Adipose tissue (tissue), 3 donors: ENCODE data around the gene IPO8. TPM values are rescaled to one million over a fixed set of nuclear protein-coding genes. Genes with fewer than 3 reads are reported as not detected.
"Not testable (repeated sequence)": the region's sequence is repeated elsewhere in the genome, so short reads cannot be mapped to it uniquely, and the experiment has no call there.

Experiments
- H3K27ac ChIP-seq: one replicate; pipeline ENCODE4 v1.5.1; 2013; ENCODE audit warnings: low read depth, low read length
- WGBS, 3 donors: extraction: QIAGEN DNeasy Blood & Tissue Kit; methylation state at CpG; one replicate each; pipeline ENCODE4 v1.1.7; 2013; 5-methylcytosine and 5-hydroxymethylcytosine counted together
- polyA plus RNA-seq, 3 donors: library from polyadenylated mRNA; stranded (reverse); fragments of 200-250 nt; gene quantifications; one replicate each; pipeline ENCODE4 v1.2.3, GENCODE V29; 2013
- donor health status: healthy with polysubstance abuse.
- donor health status: Bipolar disorder and iron deficiency.
- donor health status: healthy.

Gene IPO8
- polyA plus RNA-seq, 3 donors: 13.4 to 19.9 (median 14.3) TPM

DNA sequence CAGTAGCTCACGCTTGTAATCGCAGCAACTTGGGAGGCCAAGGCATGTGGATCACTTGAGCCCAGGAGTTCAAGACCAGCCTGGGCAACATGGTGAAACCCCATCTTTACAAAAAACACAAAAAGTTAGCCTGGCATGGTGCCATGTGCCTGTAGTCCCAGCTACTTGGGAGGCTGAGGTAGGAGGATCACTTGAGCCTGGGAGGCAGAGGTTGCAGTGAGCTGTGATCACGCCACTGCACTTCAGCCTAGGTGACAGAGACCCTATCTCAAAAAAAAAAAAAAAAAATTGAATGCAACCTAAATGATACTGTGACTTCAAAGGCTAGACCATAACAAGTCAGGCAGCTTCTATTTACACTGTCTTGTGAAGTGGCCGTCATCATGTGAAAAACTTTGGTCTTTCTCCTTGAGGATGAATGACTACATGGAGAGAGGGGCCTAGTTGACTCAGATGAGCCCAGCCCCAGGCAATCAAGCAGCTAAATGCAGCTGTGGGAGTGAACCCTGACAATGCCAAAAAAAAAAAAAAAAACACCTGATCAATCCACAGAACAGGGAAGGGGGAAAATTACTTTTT lies 73.9 kb downstream of the IPO8 start:
- WGBS, 3 donors: 95 to 99% (median 98%) methylated on average over 4 of the region's 4 CpGs
- not testable (repeated sequence) for H3K27ac ChIP-seq

DNA sequence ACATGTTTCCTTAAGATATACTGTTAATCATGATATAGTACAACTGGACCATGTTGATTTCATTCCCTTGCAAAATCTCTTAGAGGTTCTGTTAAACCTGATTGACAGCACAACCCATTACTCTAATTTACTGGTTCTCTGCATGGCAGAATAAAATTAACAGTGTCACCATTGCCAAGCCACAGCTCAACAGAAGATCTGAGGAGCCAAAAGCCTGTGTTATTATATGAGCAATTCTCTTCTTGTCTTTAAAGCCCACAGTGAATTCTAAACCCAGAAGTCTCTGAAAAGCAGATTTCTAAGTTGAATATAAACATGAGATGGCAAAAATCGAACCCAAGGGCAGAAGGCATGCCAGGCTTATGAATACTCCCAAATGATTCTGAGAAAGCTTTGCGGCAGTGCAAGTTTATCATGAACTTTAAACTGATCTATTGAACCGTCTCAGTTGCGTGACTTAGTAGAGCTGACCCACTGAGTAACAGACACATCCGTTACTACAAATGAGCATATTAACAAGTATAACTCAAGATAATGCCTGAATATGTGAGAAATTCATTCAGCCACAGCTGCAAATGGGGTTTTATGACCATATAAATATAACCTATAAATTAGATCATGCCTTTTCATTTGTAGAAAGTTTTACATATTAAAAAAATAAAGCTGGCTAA lies 78.2 kb downstream of the IPO8 start:
- WGBS, 3 donors: 47 to 84% (median 84%) methylated on average over 5 of the region's 5 CpGs
- H3K27ac ChIP-seq: no peak overlapping the region

DNA sequence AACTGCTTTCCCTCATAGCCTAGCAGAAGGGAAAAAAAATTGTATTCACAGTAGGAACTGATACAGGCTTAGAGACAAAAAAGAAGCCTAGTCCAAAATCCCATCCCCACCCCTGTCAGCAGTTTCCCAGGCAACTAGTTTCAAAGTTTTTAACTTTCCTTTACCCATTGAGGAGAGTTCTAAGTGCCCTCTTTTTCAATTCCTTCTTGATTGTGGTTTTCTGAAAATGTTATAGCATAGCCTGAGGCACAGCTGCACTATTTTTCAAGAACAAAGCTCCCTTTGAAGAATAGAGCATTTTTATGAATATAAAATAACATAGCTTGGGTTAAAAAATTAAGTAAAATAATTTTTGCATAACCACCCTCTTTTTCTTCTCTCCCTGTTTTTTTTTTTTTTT lies 81.6 kb downstream of the IPO8 start:
- no peak overlapping the region for H3K27ac ChIP-seq

DNA sequence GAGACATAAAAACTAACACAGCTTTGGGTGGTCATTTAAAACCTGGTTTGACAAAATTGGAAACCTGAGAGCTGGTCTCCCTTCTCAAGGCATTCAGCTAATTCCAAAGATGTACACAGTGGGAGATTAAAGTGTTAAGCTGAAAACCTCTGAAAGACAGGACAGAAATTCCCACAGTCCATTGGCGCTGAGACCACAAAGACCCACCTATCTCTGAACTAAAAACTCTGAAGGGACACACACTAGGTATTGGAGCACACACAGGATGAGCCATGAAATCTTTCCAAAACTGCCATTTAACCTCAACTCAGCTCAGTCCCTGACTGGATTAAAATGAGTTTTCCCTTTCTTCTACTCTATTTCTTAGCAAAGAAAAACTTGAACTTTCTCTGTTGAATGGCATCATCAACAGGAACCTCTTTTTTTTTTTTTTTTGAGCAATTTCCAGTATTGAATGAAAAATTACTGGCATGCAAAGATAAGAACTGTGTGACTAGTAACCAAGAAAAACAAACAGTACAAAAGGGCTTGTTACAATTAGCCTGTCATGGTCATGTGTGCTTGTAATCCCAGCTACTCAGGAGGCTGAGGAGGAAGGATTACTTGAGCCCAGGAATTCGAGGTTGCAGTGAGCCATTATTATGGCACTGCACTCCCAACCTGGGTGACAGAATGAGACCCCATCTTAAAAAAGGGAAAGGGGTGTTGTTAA lies 82.4 kb downstream of the IPO8 start:
- 25 to 56% (median 54%) methylated on average over 2 of the region's 2 CpGs for WGBS, 3 donors
- H3K27ac ChIP-seq: no peak overlapping the region

DNA sequence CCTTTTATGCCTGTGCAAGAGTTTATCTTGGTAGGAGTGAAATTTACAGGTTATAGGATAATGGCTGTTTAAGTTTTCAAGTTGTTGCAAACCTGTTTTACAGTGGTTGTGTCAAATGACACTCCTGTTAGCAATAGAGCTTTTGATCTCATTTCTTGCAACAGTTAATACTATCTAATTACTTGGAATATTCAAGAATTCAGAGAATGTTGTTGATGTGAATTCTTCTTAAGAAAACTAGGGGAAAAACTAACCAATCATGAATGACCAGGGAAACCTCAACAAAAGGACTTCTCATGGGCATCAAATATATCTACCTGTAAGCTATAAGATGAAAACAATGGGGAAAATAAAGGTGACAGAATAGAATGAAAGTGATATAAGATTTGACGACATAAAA lies 85.0 kb downstream of the IPO8 start:
- 80 to 91% (median 91%) methylated on average over 1 of the region's 1 CpG for WGBS, 3 donors

DNA sequence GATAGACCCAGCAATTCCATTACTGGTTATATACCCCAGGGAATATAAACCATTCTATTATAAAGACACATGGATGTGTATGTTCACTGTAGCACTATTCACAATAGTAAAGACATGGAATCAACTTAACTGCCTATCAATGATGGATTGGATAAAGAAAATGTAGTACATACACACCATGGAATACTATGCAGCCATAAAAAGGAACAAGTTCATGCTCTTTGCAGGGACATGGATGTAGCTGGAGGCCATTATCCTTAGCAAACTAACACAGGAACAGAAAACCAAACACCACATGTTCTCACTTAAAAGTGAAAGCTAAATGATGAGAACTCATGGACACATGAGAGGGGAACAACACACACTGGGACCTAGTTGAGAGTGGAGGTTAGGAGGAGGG lies 85.8 kb downstream of the IPO8 start:
- H3K27ac ChIP-seq: not testable (repeated sequence)

More for the DNA sequence above, 85.0 kb downstream of the IPO8 start:
- H3K27ac ChIP-seq: no peak overlapping the region

DNA sequence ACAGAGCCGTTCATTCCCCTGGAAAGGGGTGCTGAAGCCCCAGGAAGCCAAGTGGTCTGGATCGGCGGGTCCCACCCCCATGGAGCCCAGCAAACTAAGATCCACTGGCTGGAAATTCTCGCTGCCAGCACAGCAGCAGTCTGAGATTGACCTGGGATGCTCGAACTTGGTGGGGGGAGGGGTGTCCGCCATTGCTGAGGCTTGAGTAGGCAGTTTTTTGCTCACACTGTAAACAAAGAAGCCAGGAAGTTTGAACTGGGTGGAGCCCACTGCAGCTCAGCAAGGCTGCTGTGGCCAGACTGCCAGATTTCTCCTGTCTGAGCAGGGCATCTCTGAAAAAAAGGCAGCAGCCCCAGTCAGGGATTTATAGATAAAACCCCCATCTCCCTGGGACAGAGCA lies 91.4 kb downstream of the IPO8 start:
- not testable (repeated sequence) for H3K27ac ChIP-seq
- WGBS, 3 donors: 54 to 66% (median 55%) methylated on average over 6 of the region's 6 CpGs

DNA sequence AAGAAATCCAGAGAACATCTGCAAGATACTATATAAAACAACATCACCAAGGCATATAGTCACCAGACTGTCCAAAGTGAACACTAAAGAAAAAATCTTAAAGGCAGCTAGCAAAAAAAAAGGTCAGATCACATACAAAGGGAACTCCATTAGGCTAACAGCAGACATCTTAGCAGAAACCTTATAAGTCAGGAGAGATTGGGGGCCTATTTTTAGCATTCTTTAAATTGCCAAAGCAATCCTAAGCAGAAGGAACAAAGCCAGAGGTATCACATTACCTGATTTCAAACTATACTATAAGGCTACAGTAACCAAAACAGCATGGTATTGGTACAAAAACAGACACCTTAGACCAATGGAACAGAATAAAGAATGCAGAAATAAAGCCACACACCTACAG lies 92.5 kb downstream of the IPO8 start:
- H3K27ac ChIP-seq: no peak overlapping the region

DNA sequence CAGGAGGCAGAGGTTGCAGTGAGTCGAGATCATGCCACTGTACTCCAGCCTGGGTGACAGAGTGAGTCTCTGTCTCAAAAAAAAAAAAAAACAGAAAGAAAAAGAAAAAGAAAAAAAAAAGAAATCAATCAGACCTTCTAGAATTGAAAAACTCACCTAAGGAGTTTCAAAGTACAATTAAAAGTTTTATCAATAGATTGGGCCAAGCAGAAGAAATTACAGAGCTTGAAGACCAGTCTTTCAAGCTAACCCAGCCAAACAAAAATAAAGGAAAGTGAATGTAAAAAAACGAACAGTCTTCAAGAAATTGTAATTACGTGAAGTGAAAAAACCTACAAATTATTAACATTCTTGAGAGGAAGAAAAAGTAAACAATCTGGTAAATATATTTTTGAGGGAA lies 93.0 kb downstream of the IPO8 start:
- no peak overlapping the region for H3K27ac ChIP-seq
- 89 to 91% (median 90%) methylated on average over 3 of the region's 3 CpGs for WGBS, 3 donors

DNA sequence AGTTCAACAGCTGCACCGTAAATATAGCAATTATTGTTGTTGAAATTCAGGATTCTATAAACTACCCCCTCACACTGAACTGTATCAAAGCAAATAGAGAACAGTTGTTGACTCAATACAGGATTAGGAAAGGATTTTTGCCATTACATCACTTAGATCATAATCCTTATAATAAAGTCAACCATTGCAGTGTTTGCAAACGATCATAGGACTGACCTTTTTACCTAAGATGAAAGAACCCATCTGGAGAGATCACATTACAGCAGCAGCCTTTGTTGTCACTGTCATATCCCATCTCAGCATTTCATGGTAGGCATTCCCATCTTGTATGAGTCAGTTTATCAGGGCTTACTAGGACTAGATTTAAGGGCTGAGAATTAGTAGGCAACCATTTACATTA lies 96.1 kb downstream of the IPO8 start:
- no peak overlapping the region for H3K27ac ChIP-seq
- 62 to 66% (median 64%) methylated on average over 2 of the region's 2 CpGs for WGBS, 3 donors

DNA sequence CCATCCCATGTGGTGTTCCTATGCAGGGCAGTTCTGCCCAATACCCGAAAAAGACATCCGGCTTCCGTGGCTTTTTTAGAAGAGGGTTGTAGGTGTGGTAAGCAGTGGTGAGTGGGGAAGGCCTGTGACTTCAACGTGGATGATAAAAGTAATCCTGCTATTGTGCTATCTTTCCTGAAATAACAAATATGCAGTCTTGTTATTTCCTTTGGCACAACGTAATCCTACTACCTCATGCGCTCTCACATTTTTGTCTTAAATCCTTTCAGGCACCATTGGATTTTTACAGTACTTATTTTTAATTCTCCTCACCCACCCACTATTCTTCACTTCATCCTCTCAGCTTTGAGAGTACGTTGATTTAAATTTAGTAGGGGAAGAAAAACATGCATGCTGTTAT lies 96.8 kb downstream of the IPO8 start:
- H3K27ac ChIP-seq: no peak overlapping the region
- 74 to 81% (median 74%) methylated on average over 7 of the region's 7 CpGs for WGBS, 3 donors

DNA sequence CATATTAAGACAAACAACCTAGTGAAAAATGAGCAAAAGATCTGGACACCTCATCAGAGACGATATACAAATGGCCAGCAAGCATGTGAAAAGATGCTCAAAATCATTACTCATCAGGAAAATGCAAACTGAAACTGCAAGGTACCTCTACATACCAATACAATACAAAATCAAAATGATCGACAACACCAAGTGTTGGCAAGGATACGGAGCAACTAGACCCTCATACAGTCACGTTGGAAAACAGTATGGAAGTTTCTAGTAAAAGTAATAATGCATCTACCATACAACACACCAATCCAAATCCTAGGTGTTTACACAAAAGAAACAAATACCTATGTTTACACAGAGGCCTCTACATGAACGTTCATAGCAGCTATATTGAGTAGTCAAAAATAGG lies 99.9 kb downstream of the IPO8 start:
- WGBS, 3 donors: 83 to 92% (median 84%) methylated on average over 5 of the region's 5 CpGs
- no peak overlapping the region for H3K27ac ChIP-seq

DNA sequence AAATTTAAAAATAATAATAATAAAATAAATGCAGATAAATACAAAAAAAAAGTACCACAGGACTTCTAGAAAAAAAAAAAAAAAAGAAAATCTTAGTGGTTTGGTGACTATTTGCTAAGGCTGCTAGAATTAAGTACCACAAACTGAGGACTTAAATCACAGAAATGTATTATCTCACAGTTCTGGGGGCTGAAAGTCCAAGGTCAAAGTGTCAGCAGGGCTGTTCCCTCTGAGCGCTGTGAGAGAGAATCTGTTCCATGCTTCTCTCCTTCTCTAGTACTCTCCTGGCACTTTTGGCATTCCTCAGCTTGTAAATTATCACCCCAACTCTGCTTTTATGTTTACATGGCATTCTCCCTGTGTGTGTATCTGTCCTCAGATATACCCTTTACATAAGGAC lies 101.2 kb downstream of the IPO8 start:
- H3K27ac ChIP-seq: no peak overlapping the region
- 59 to 100% (median 90%) methylated on average over 1 of the region's 1 CpG for WGBS, 3 donors

DNA sequence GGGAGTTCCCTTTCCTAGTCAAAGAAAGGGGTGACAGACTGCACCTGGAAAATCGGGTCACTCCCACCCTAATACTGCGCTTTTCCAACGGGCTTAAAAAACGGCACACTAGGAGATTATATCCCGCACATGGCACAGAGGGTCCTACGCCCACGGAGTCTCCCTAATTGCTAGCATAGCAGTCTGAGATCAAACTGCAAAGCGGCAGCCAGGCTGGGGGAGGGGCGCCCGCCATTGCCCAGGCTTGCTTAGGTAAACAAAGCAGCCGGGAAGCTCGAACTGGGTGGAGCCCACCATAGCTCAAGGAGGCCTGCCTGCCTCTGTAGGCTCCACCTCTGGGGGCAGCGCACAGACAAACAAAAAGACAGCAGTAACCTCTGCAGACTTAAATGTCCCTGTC lies 107.1 kb downstream of the IPO8 start:
- not testable (repeated sequence) for H3K27ac ChIP-seq
- 87 to 94% (median 92%) methylated on average over 8 to 12 of the region's 13 CpGs for WGBS, 3 donors

DNA sequence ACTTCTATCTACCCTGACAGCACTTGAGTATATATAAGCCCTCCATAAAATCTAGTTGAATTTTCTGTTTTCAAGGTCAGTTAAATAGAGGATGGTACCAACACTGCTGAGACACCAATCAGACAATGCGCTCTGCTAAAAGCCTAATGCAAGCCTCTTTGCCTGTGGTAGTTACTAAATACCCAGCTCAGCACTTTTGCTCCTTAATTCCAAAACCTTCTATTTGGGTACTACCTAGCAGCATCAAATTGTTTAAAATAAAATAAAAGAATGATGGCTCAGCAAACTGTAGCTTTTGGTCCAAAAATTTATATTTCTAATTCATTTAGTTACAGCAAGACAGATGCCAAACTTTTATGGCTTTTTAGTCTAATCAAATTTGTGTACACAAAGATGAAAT lies 107.9 kb downstream of the IPO8 start:
- 90 to 100% (median 100%) methylated on average over 1 of the region's 1 CpG for WGBS, 3 donors

DNA sequence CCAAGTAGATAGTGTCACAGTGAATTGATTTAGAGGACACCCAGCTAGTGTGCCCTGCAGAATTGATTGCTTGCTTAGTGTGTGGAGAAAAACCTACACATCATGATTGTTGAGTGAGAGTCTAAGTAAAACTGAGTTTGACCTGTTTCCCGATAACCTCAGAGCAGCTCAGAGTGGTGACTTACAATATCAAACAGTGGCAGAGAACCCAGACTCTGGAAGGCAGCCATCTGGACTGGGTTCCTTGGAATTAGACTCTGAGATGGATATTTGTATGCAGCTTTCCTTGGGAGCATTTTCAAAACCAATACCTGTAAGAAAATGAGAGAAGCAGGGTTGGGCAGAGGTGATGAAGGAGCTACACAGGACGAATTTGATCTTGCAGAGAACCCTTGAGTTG lies 109.8 kb downstream of the IPO8 start:
- 27 to 80% (median 63%) methylated on average over 2 of the region's 2 CpGs for WGBS, 3 donors
- H3K27ac ChIP-seq: no peak overlapping the region

More for the DNA sequence above, 107.9 kb downstream of the IPO8 start:
- H3K27ac ChIP-seq: no peak overlapping the region

DNA sequence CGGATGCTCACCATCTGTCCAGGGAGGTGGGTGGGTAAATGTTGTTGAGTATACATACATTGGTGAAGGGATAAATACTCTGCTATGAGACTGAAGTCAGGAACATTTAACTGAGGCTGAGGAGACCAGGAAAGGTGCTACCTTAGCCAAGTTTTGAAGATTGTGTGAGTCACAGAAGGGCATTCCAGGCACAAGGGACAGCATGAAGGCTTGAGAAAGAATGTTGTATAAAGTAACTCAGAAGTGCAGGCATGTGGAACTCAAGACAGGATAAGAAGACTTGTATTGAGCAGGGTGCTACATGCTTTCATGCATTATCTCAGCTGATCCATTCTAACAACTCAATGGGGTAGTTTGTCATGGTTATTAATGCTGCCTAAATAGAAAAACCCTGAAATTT lies 112.7 kb downstream of the IPO8 start:
- 88 to 100% (median 93%) methylated on average over 1 of the region's 1 CpG for WGBS, 3 donors
- H3K27ac ChIP-seq: no peak overlapping the region

DNA sequence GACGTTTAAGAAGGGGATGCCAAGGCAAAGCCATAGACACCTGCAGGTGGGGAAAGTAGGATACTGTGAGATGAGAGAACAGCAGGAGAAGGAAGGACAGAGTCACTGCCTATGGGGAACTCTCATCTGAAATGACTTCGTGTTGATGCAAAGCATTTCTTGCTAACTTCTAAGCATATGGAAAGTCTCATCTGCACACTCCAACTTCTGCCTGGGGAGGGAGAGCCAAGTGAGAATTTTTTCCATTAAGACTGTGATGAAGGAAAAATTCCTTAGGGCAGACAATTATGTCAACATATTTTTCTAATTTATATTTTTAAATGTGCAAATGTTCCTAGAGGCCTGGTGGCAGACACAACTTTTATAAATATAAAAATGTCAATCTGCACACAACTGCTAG lies 115.3 kb downstream of the IPO8 start:
- H3K27ac ChIP-seq: no peak overlapping the region
- 43 to 79% (median 61%) methylated on average over 2 of the region's 2 CpGs for WGBS, 3 donors
